GM19467 (cell line): ENCODE measurements around the gene FPR2.
"Not testable (repeated sequence)": the region's sequence is repeated elsewhere in the genome, so short reads cannot be mapped to it uniquely, and the experiment has no call there.

Experiments used
- ATAC-seq: cut with Tn5 transposase; IDR thresholded peaks from one replicate; pipeline ENCODE4 v1.9.1; 2021; ENCODE audit warnings: mild to moderate bottlenecking, moderate library complexity; ENCODE audit not compliant: unreplicated experiment

Gene FPR2

GRCh38 chr19:51760697-51761356, at the start of gene FPR2:
Gene FPR2, plus strand, starts transcription at chr19:51761180. Its CDS starts 7,479 bp downstream, at chr19:51768659.
- no peak for ATAC-seq

DNA sequence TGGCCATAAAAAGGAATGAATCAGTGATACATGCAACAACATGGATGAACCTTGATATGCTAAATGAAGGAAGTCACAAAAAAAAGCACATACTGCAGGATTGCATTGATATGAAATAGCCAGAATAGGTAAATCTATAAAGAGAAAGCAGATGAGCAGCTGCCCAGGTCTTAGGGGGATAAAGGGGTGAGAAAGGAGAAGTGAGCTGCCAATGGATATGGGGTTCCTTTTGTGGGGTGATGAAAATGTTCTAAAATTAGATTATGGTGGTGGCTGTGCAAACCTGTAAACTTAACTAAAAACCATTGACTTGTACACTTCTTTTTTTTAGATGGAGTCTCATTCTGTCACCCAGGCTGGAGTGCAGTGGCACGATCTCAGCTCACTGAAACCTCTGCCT, 49.3 kb upstream of the FPR2 start:
- no peak for ATAC-seq

GRCh38 chr19:51712461-51713081, 48.4 kb upstream of the FPR2 start:
- no peak for ATAC-seq

DNA sequence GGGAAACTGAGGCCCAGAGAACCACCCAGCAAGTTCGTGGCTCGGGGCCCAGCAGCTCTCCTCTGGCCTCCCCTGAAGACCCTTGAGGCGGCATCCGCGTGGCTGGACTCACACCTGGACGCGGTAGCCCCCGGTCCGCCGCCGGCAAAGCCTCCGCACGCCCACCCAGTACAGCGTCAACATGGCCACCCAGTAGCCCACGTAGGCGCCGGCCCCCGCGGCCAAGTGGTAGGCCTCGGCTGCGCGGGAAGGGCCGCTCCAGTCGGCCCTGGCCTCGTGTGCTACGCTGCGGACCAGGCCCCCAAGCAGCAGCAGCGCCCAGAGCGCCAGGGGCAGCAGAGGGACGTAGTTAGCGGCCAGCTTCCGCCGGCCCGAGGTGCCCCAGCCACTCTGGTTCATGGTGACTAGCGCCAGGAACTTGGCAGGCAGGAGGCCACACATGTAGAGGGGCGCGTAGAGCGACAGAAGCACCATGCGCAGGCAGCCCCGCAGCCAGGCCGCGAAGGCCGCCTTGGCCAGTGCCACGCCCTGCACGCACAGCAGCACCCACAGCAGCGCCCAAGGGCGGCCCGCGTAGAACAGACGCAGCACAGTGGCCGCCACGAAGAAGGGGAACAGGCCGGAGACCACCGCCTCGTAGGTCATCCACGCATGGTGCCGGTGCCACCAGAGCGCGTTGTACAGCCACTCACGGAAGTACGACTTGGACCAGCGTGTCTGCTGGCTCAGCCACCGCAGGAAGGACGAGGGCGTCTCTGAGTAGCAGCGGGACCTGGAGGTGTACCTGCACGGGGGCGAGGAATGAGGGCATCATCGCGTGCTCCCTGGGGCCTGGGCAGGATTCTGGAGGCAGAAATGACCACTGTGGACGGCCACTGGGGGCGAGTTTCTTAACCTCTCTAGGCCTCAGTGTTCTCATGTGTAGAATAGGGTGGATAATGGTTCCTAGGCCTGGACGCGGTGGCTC, 47.4 kb upstream of the FPR2 start:
- no peak for ATAC-seq

DNA sequence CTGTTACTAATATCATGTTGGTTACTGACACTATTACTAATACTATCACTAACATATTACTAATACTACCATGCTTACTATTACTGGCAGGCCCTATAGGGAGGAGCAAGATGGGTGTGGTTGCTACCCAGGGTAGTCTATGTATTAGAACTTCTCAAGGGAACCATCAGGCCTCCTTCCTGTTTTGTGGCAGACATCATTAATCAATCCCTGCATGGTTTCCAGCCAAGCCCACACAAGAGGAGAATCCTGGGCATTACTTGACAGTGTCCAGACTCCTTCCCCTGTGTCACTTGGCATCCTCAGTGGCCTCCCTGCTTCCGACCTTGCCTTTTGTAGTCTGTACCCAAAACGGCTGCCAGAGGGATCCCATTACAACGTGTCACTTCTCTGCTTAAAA, 46.1 kb upstream of the FPR2 start:
- ATAC-seq: no peak

DNA sequence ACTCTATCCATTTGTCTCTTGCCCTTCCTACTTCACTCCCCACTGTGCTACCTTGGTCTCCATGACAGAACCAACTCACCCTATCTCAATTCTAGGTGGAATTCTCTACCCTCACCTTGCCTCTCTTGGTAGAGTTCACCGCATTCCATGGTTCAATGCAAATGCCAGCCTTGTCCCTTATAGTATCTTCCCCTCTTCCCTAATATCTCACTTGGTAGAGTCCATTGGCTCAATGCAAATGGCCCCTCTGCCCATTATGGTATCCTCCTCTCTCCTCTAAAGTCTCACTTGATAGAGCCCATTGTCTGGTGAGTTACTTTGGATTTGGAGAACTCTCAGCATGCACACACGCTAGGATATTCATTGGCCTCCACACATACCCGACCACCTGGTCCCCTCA, 45.1 kb upstream of the FPR2 start:
- no peak for ATAC-seq

DNA sequence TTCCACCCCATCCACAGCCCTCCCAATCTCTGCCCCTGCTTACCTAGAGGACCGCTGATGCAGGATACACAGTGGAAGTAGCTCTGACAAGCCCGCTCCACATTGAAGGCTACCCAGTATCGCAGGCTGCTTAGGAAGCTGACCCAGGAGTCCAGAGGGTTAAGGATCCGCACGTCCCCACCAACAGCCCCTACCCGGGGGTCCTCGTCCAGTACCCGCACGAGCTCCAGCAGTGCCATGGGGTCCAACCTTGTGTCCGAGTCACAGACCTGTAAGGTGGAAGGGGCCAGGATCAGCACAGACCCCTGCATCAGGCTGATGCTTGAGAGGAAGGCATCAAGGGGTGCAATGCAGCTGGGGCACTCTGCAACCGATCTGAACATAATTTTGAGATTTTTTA, 44.1 kb upstream of the FPR2 start:
- no peak for ATAC-seq

GRCh38 chr19:51719251-51719988, 41.6 kb upstream of the FPR2 start:
- ATAC-seq: no peak

DNA sequence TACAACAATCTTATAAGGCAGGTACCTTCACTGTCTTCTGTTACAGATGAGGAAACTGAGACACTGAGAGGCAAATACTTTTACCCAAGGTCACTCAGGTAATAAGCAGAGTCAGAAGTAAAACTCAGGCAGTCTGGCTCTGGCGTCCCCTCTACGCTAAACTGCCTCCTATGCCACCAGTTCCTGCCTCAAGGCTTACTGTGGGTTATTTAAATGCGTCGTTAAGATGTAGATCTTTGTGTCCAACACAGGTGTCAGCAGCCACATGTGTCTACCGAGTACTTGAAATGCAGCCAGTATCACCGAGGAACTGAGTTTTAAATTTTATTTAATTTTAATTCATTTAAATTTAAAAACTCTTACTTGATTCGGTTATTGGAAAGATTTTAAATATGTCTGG, 39.1 kb upstream of the FPR2 start:
- ATAC-seq: no peak

GRCh38 chr19:51722492-51722891, 38.5 kb upstream of the FPR2 start:
- ATAC-seq: no peak

DNA sequence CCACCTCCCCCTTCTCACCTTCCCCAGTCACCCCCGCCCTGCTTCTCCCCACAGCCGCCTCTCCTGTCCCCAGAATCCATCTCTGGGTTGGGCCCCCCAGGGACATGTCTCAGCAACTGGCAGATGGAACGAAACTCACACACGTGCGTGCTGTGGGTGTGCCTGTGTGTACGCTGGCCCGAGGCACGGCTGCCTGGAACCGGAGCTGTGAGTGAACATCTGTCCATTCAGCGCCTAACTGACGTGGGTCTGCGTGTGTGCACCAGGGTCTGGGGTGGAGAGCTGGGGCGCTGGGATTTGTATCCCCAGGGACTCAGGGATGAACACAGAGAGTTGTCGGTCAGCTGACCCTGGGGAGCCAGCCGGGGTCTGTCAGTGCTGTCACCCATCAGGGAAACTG, 36.4 kb upstream of the FPR2 start:
- ATAC-seq: no peak

DNA sequence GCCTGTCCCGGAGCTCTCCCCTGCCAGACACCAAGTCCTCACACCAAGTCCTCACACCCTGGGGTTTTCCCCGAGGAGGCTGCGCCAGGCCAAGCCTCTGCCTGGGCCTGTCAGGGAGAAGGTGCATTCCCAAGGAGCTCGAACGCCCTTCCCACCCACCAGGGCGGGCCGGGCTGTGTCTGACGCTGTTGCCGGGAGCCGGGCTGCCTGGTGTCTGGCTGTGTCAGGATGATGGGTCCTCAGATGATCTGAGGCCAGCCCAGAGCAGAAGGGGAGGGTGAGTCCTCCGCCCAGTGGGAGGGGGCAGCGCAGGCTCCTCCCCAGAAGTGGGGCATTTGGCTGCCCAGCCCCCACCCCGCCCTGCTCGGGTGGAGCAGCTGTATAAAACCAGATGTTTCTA, 34.9 kb upstream of the FPR2 start:
- no peak for ATAC-seq

- ATAC-seq: no peak
These were observed 33.6 kb upstream of the FPR2 start for GRCh38 chr19:51727349-51727880.

GRCh38 chr19:51729781-51730180, 31.2 kb upstream of the FPR2 start:
- no peak for ATAC-seq

DNA sequence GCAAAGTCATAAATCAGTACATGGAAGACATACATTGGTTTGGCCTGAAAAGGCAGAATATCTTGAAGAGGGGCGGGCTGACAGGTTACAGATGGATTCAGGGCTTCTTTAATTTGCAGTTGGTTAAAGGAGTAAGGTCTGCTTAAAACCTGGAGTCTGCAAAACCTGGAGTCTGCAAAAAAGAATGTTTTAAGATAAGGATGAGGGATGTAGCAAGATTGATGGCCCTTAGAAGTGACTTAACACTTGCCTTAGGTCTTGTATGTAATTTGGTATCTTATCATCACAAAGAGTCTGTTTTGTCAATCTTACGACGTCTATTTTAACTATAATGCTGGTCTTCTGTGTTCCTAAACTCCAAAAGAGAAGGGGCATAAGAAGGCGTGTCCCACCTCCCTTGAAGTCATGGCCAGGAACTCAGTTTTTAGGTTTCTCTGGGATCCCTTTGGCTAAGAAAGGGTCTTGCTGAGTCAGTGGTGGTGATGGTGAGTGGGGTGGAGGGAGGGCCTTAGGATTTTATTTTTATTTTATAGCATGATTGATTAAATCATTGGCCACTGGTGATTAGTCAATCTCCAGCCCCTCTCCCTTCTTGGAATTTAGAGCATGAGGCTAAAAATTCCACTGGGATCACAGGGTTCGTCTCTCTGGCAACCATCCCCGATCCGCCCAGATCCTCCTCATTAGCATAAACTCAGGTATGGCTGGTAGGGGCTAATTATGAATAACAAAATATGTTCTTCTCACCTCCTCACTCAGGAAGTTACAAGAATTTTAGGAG, 27.0 kb upstream of the FPR2 start:
- no peak for ATAC-seq

DNA sequence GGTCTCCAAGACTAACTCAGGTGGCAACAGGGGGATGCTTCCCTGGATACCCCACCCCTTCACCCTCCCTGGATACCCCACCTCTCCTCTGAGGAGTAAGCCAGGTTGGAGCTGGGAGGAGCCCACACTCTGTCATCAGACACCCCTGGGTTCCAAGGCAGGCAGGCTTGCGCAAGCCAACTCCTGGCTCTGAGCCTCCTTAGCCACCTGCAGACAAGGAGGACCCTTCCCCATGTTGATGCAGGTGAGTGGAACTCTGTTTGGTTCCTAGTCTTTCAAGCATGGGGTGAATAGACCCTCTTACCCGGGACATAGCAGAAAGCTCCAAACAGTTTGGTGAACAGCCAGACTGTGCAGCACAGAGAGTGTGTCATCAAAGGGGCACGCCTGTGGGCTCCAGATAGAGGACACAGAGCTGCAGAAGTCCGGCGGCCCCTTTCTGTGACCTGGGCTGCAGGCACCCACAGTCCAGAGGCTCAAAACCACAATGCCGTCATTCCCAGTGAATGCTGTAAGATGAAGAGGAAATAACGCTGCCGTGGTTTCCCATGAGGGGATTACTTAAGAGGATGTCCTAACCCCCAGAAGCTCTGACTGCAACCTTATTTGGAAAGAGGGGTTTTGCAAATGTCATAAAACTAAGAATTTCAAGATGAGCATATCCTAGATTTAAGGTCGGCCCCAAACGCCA, 25.1 kb upstream of the FPR2 start:
- no peak for ATAC-seq

- ATAC-seq: no peak
These were observed 23.6 kb upstream of the FPR2 start for GRCh38 chr19:51737389-51737788.

DNA sequence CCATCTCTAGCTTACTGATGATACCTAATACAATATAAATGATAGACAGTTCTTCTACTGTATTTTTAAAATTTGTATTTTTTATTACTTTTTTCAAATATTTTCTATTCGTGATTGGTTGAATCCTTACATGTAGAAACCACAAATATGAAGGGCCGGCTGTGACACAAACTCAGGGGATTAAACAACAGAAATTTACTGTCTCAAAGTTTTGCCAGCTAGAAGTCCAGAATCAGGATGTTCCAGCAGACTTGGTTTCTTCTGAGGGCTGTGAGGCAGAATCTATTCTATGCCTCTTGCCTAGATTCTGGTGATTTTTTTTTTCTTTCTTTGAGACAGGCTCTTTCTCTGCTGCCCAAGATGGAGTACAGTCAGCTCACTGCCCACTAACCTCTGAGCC, 23.1 kb upstream of the FPR2 start:
- no peak for ATAC-seq

- not testable (repeated sequence) for ATAC-seq
These were observed 22.5 kb upstream of the FPR2 start for GRCh38 chr19:51738523-51738922.
